A549 (cell line): ENCODE measurements around the gene FRS2. TPM values are rescaled to one million over a fixed set of nuclear protein-coding genes. Genes with fewer than 3 reads are reported as not detected.

Source experiments
- ATAC-seq, 2 experiments: fragments of 200-7000 bp in 1 of 2; fragments of >200 bp in 1 of 2; cut with Nextera tagmentation in 1 of 2; cut with Tn5 transposase in 1 of 2; 3 replicates each; pipeline versions ENCODE4 v1.8.0 to v1.9.1; 2018 to 2020; ENCODE audit warnings: mild to moderate bottlenecking in 1 of 2, moderate library complexity in 1 of 2
- CTCF ChIA-PET: fragments of 300-600 bp; sonication (Branson Sonifier 250); formaldehyde crosslinking; extraction: SDS; loops from one replicate; lab custom pipeline; 2021; ENCODE audit warnings: antibody characterized with exemption, inconsistent platforms; lab: Yijun Ruan, JAX
- POLR2A ChIA-PET: fragments of 350-600 bp; formaldehyde crosslinking; extraction: SDS; loops from one replicate; lab custom pipeline; 2021; ENCODE audit warnings: antibody characterized with exemption, inconsistent platforms; lab: Yijun Ruan, JAX
- DNase-seq, 2 experiments: peaks; one replicate each; pipeline versions ENCODE4 v3.0.0 to v3.0.0-alpha.2; 2011 to 2016; ENCODE audit warnings: low read depth in 1 of 2, low spot score in 1 of 2
- FAIRE-seq: peaks from 2 replicates; lab custom pipeline; 2011; peaks lifted over from hg19 to GRCh38; lab: Jason Lieb, UNC
- H3K27ac ChIP-seq, 2 experiments: fragments of >200 bp; sonication (Bioruptor Twin); formaldehyde crosslinking; 3 replicates each; pipeline ENCODE4 v1.5.1; 2016 to 2017
- H3K4me1 ChIP-seq: fragments of >200 bp; sonication (Bioruptor Twin); formaldehyde crosslinking; 3 replicates; pipeline ENCODE4 v1.6.1; 2016
- H3K4me2 ChIP-seq: fragments of >200 bp; sonication (Bioruptor Twin); formaldehyde crosslinking; 3 replicates; pipeline ENCODE4 v1.6.1; 2016
- H3K4me3 ChIP-seq: fragments of >200 bp; sonication (Bioruptor Twin); formaldehyde crosslinking; 3 replicates; pipeline ENCODE4 v1.5.1; 2016
- H3K9me3 ChIP-seq: fragments of >200 bp; sonication (Bioruptor Twin); formaldehyde crosslinking; 3 replicates; pipeline ENCODE4 v1.6.1; 2016
- CBX8 ChIP-seq: fragments of 200-600 bp; sonication (generic); IDR thresholded peaks from 2 replicates; pipeline ENCODE4 v1.6.1; 2016
- CEBPB ChIP-seq, 2 experiments: fragments of >200 bp in 1 of 2; sonication (Bioruptor Twin) in 1 of 2; formaldehyde crosslinking in 1 of 2; IDR thresholded peaks; 2 replicates each; pipeline ENCODE4 v1.6.1; 2012 to 2016
- CHD2 ChIP-seq: fragments of 150-350 bp; IDR thresholded peaks from 2 replicates; pipeline ENCODE4 v1.6.1; 2014; ENCODE audit warnings: low read length; ENCODE audit not compliant: partially characterized antibody
- EHF ChIP-seq: fragments of 250-450 bp; sonication (Bioruptor Pico); IDR thresholded peaks from 2 replicates; pipeline ENCODE4 v1.5.0; 2020; ENCODE audit warnings: mild to moderate bottlenecking
- EP300 ChIP-seq, 2 experiments: fragments of >200 bp; sonication (Bioruptor Twin); formaldehyde crosslinking; IDR thresholded peaks; 2 replicates in 1 of 2; 3 replicates in 1 of 2; pipeline ENCODE4 v1.6.1; 2016 to 2017
- ESRRA ChIP-seq: fragments of 150-350 bp; IDR thresholded peaks from 2 replicates; pipeline ENCODE4 v1.6.1; 2014; ENCODE audit warnings: mild to moderate bottlenecking, low read length, borderline replicate concordance
- GATA3 ChIP-seq: IDR thresholded peaks from 2 replicates; pipeline ENCODE4 v1.6.1; 2012; ENCODE audit warnings: borderline replicate concordance
- HDAC2 ChIP-seq: fragments of 200-600 bp; sonication (generic); IDR thresholded peaks from 2 replicates; pipeline ENCODE4 v1.6.1; 2016
- JUNB ChIP-seq: fragments of >200 bp; sonication (Bioruptor Twin); formaldehyde crosslinking; IDR thresholded peaks from 2 replicates; pipeline ENCODE4 v1.6.1; 2016
- KDM5A ChIP-seq: fragments of 200-600 bp; sonication (generic); IDR thresholded peaks from 2 replicates; pipeline ENCODE4 v1.6.1; 2016; ENCODE audit warnings: antibody characterized with exemption, mild to moderate bottlenecking
- MYC ChIP-seq: IDR thresholded peaks from 2 replicates; pipeline ENCODE4 v1.6.1; 2012; ENCODE audit warnings: mild to moderate bottlenecking, inconsistent platforms, low read length, improper control_type of control experiment, borderline replicate concordance
- NFE2L2 ChIP-seq: fragments of 150-350 bp; conservative IDR thresholded peaks from 2 replicates; pipeline ENCODE4 v1.6.1; 2014; ENCODE audit warnings: low read length
- NR3C1 ChIP-seq: fragments of >200 bp; sonication (Bioruptor Twin); formaldehyde crosslinking; IDR thresholded peaks from 3 replicates; pipeline ENCODE4 v1.6.1; 2017
- TP53 ChIP-seq: fragments of 250-450 bp; sonication (Bioruptor Pico); IDR thresholded peaks from 2 replicates; pipeline ENCODE4 v1.5.0; 2021; ENCODE audit warnings: mild to moderate bottlenecking, moderate library complexity
- ZC3H11A ChIP-seq: fragments of 450-650 bp; IDR thresholded peaks from 2 replicates; pipeline ENCODE4 v1.6.1; 2014; ENCODE audit warnings: antibody characterized with exemption, mild to moderate bottlenecking
- WGBS: methylation state at CpG from one replicate; pipeline ENCODE4 v1.1.6; 2017; ENCODE audit errors: missing lambda C conversion rate; 5-methylcytosine and 5-hydroxymethylcytosine counted together
- polyA plus RNA-seq, 4 experiments: library from polyadenylated mRNA; depleted of rRNA in 3 of 4; stranded (reverse); fragments of >200 nt; fragmentation: RNase III in 1 of 4; extraction: RNeasy Plus Mini Kit Qiagen cat#74134 plus additional on column Dnase treatment in 1 of 4; gene quantifications; 2 replicates in 3 of 4; 3 replicates in 1 of 4; pipeline ENCODE4 v1.2.3, GENCODE V29; 2011 to 2017
- TF ChIP-seq, protein P1 (sequence below): fragments of 450-650 bp; IDR thresholded peaks from 2 replicates; pipeline ENCODE4 v1.6.1; 2014; ENCODE audit warnings: antibody characterized with exemption
- TF ChIP-seq, protein P2 (sequence below): fragments of 200-600 bp; sonication (generic); IDR thresholded peaks from 2 replicates; pipeline ENCODE4 v1.6.1; 2016; ENCODE audit warnings: antibody characterized with exemption, mild to moderate bottlenecking, moderate library complexity
- TF ChIP-seq, protein P3 (sequence below): fragments of 150-350 bp; IDR thresholded peaks from 2 replicates; pipeline ENCODE4 v1.6.1; 2014; ENCODE audit warnings: low read depth, mild to moderate bottlenecking, low read length
- TF ChIP-seq, protein P4 (sequence below): IDR thresholded peaks from 2 replicates; pipeline ENCODE4 v1.6.1; 2012
- TF ChIP-seq, protein P5 (sequence below): fragments of 250-450 bp; sonication (Bioruptor Pico); IDR thresholded peaks from 2 replicates; pipeline ENCODE4 v1.5.0; 2020; ENCODE audit warnings: low read depth, mild to moderate bottlenecking, moderate library complexity

FRS2 gene
- polyA plus RNA-seq, 2 of the 4 experiments (the other 2 are of a cell fraction): 14.9 to 28.6 TPM

DNA sequence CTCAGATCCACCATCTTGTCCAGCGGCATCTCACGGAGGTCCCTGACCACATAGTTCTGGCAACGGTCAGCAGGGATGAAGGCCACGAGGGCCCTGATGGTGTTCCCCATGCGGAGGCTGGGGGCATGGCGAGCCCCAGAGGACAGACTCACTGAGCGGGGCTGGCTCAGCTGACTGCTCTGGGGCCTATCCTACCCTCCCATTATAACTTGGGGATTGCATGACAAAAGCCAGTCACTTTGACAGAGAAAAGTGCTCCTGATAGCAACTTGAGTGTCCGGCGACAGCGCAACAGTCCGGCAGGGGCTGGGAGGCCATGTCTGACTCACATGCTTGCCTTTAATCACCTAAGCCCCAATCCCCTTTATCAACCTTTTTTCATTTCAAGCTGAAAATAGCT, 140.5 kb downstream of the FRS2 start, which contains the start of gene LRRC10:
Gene LRRC10 (minus strand): TSS at position 179 of the 400 bp plus-strand sequence. CDS start 69 bp downstream, at position 110.
- no peak for TF ChIP-seq JUNB
- no peak for TF ChIP-seq NR3C1
- ChIA-PET POLR2A (interaction anchor here (1.1 kb wide), 1 partner anchor 25 kb away, joined by 3 read pairs; the partner anchor contains the start of gene CCT2), CTCF (interaction anchor here (1.2 to 2.6 kb wide), 5 partner anchors 10 to 254 kb away, joined by 3 to 18 read pairs (median 3); no protein-coding TSS in a partner anchor)
- ATAC-seq (no peak), DNase-seq (no peak), FAIRE-seq (no peak)
- no peak within 1 kb of the TSS for H3K4me3 ChIP-seq
- no peak within 1 kb of the TSS for H3K27ac ChIP-seq
- H3K4me2 ChIP-seq: no peak within 1 kb of the TSS
- no peaks in the 10 kb centered on the region for H3K4me1 ChIP-seq
- H3K9me3 ChIP-seq: no peaks in the 10 kb centered on the region
- WGBS: 83% methylated on average over 7 of the region's 11 CpGs

DNA sequence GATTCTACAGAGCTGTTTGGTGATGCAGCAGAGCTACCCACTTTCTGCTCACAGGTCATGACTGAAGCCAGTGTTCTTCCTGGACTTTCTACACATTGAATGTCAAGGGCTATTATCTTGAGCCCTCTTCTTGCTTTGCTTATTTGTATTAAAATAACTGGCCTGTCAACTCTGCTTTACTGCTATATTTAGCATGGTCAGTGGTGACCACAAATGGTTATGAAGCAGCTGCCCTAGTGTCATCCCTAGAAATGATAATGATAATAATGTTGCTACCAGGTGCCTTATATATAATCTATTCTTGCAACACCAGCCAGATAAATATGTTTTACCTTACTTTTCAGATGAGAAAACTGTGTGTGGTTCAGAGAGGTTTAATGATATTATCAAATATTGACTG, 143.2 kb downstream of the FRS2 start:
- ChIA-PET POLR2A (no interaction called here), CTCF (interaction anchor here (1.0 kb wide), 1 partner anchor 17 kb away, joined by 3 read pairs; no protein-coding TSS in a partner anchor)
- no peaks in the 10 kb centered on the region for H3K9me3 ChIP-seq
- TF ChIP-seq GATA3: no peak
- TF ChIP-seq, protein P1, sequence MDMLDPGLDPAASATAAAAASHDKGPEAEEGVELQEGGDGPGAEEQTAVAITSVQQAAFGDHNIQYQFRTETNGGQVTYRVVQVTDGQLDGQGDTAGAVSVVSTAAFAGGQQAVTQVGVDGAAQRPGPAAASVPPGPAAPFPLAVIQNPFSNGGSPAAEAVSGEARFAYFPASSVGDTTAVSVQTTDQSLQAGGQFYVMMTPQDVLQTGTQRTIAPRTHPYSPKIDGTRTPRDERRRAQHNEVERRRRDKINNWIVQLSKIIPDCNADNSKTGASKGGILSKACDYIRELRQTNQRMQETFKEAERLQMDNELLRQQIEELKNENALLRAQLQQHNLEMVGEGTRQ: no peak
- TF ChIP-seq ZC3H11A: no peak
- TF ChIP-seq, protein P2, sequence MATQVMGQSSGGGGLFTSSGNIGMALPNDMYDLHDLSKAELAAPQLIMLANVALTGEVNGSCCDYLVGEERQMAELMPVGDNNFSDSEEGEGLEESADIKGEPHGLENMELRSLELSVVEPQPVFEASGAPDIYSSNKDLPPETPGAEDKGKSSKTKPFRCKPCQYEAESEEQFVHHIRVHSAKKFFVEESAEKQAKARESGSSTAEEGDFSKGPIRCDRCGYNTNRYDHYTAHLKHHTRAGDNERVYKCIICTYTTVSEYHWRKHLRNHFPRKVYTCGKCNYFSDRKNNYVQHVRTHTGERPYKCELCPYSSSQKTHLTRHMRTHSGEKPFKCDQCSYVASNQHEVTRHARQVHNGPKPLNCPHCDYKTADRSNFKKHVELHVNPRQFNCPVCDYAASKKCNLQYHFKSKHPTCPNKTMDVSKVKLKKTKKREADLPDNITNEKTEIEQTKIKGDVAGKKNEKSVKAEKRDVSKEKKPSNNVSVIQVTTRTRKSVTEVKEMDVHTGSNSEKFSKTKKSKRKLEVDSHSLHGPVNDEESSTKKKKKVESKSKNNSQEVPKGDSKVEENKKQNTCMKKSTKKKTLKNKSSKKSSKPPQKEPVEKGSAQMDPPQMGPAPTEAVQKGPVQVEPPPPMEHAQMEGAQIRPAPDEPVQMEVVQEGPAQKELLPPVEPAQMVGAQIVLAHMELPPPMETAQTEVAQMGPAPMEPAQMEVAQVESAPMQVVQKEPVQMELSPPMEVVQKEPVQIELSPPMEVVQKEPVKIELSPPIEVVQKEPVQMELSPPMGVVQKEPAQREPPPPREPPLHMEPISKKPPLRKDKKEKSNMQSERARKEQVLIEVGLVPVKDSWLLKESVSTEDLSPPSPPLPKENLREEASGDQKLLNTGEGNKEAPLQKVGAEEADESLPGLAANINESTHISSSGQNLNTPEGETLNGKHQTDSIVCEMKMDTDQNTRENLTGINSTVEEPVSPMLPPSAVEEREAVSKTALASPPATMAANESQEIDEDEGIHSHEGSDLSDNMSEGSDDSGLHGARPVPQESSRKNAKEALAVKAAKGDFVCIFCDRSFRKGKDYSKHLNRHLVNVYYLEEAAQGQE: no peak
- no peak for TF ChIP-seq ESRRA
- no peak for TF ChIP-seq KDM5A
- TF ChIP-seq, protein P3, sequence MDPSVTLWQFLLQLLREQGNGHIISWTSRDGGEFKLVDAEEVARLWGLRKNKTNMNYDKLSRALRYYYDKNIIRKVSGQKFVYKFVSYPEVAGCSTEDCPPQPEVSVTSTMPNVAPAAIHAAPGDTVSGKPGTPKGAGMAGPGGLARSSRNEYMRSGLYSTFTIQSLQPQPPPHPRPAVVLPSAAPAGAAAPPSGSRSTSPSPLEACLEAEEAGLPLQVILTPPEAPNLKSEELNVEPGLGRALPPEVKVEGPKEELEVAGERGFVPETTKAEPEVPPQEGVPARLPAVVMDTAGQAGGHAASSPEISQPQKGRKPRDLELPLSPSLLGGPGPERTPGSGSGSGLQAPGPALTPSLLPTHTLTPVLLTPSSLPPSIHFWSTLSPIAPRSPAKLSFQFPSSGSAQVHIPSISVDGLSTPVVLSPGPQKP: no peak
- TF ChIP-seq NFE2L2: no peak
- TF ChIP-seq CEBPB (IDR thresholded peaks at IDR 0.05): no peak
- TF ChIP-seq MYC: no peak
- TF ChIP-seq, protein P4, sequence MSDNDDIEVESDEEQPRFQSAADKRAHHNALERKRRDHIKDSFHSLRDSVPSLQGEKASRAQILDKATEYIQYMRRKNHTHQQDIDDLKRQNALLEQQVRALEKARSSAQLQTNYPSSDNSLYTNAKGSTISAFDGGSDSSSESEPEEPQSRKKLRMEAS: no peak
- no peak for TF ChIP-seq TP53
- TF ChIP-seq HDAC2: no peak
- no peak for TF ChIP-seq NR3C1
- TF ChIP-seq CHD2: no peak
- no peak for TF ChIP-seq EP300 (IDR thresholded peaks at IDR 0.05)
- no peak for TF ChIP-seq CBX8
- TF ChIP-seq, protein P5, sequence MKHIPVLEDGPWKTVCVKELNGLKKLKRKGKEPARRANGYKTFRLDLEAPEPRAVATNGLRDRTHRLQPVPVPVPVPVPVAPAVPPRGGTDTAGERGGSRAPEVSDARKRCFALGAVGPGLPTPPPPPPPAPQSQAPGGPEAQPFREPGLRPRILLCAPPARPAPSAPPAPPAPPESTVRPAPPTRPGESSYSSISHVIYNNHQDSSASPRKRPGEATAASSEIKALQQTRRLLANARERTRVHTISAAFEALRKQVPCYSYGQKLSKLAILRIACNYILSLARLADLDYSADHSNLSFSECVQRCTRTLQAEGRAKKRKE (CRISPR knock-in tag): no peak
- no peak for TF ChIP-seq EHF (CRISPR knock-in tag)
- no peak overlapping the region for H3K4me2 ChIP-seq
- ATAC-seq (no peak), DNase-seq (no peak), FAIRE-seq (no peak)
- H3K4me3 ChIP-seq: no peak overlapping the region
- no peaks in the 10 kb centered on the region for H3K4me1 ChIP-seq
- no peak overlapping the region for H3K27ac ChIP-seq
